Measurements from ENCODE around the gene ARHGEF28. TPM values are rescaled to one million over a fixed set of nuclear protein-coding genes. Genes with fewer than 3 reads are reported as not detected.

ARHGEF28 gene
- polyA plus RNA-seq, 5 donors = 8.2 to 16.8 (median 10.2) TPM

- no peak for DNase-seq
Measured at GRCh38 chr5:73617510-73618279, 8.3 kb upstream of the ARHGEF28 start.

- no peak for DNase-seq
Measured at GRCh38 chr5:73619606-73620333, 6.2 kb upstream of the ARHGEF28 start.

GRCh38 chr5:73620334-73620687 is 5.7 kb upstream of the ARHGEF28 start:
- DNase-seq = no peak

GRCh38 chr5:73623060-73623459 is 2.9 kb upstream of the ARHGEF28 start:
- DNase-seq = no peak

GRCh38 chr5:73623901-73624404 is 2.0 kb upstream of the ARHGEF28 start:
- DNase-seq = no peak

- DNase-seq = no peak
Measured at GRCh38 chr5:73624888-73625287, 1.1 kb upstream of the ARHGEF28 start.

- DNase-seq = peak in 1 of 2 donors; percentile 13
Measured at GRCh38 chr5:73625372-73625943, 538 bp upstream of the ARHGEF28 start.

GRCh38 chr5:73626814-73627313 is 868 bp downstream of the ARHGEF28 start:
- DNase-seq = no peak

- no peak for DNase-seq
Measured at GRCh38 chr5:73629456-73629855, 3.5 kb downstream of the ARHGEF28 start.

GRCh38 chr5:73630765-73631164 is 4.8 kb downstream of the ARHGEF28 start:
- no peak for DNase-seq

- DNase-seq = no peak
Measured at GRCh38 chr5:73631500-73631899, 5.5 kb downstream of the ARHGEF28 start.

- no peak for DNase-seq
Measured at GRCh38 chr5:73633060-73633459, 7.1 kb downstream of the ARHGEF28 start.

- no peak for DNase-seq
Measured at GRCh38 chr5:73636408-73636807, 10.4 kb downstream of the ARHGEF28 start.

GRCh38 chr5:73637565-73637964 is 11.6 kb downstream of the ARHGEF28 start:
- no peak for DNase-seq

GRCh38 chr5:73638344-73639095 is 12.5 kb downstream of the ARHGEF28 start:
- DNase-seq = no peak

- DNase-seq = no peak
Measured at GRCh38 chr5:73640861-73641320, 14.9 kb downstream of the ARHGEF28 start.

GRCh38 chr5:73641811-73642210 is 15.8 kb downstream of the ARHGEF28 start:
- DNase-seq = no peak

GRCh38 chr5:73642344-73642743 is 16.3 kb downstream of the ARHGEF28 start:
- DNase-seq = no peak

- DNase-seq = no peak
Measured at GRCh38 chr5:73644385-73644963, 18.5 kb downstream of the ARHGEF28 start.

GRCh38 chr5:73647721-73648120 is 21.7 kb downstream of the ARHGEF28 start:
- no peak for DNase-seq

GRCh38 chr5:73648515-73648914 is 22.5 kb downstream of the ARHGEF28 start:
- DNase-seq = no peak
